Skin of body (tissue), 2 donors: ENCODE measurements around the gene RPLP2. TPM values are rescaled to one million over a fixed set of nuclear protein-coding genes. Genes with fewer than 3 reads are reported as not detected.

Source experiments
- DNase-seq: peaks from one replicate; lab custom pipeline; 2025; lab: John Stamatoyannopoulos, UW
- total RNA-seq: library from RNA; depleted of rRNA; stranded (reverse); fragments of >200 nt; gene quantifications from one replicate; pipeline ENCODE4 v1.2.3, GENCODE V29; 2014

The RPLP2 gene
- 391 TPM for total RNA-seq

- peak; percentile 99 for DNase-seq
Measured at GRCh38 chr11:809287-810039, at the start of gene RPLP2. Gene RPLP2, plus strand, starts transcription at chr11:809967. Its CDS starts 268 bp downstream, at chr11:810235.

GRCh38 chr11:760236-760635 lies 49.5 kb upstream of the RPLP2 start:
- DNase-seq = no peak

- no peak for DNase-seq
Measured at GRCh38 chr11:761526-762108, 48.1 kb upstream of the RPLP2 start.

- peak; percentile 54 for DNase-seq
Measured at GRCh38 chr11:762421-763072, 47.2 kb upstream of the RPLP2 start.

GRCh38 chr11:763073-763463 lies 46.7 kb upstream of the RPLP2 start:
- no peak for DNase-seq

- no peak for DNase-seq
Measured at GRCh38 chr11:763549-764321, 46.0 kb upstream of the RPLP2 start.

GRCh38 chr11:764322-765024 lies 45.3 kb upstream of the RPLP2 start:
- DNase-seq = no peak

- no peak for DNase-seq
Measured at GRCh38 chr11:765025-765801, 44.6 kb upstream of the RPLP2 start.

- no peak for DNase-seq
Measured at GRCh38 chr11:765802-766091, 44.0 kb upstream of the RPLP2 start.

- no peak for DNase-seq
Measured at GRCh38 chr11:766106-766935, 43.4 kb upstream of the RPLP2 start.

- DNase-seq = no peak
Measured at GRCh38 chr11:766936-767210, 42.9 kb upstream of the RPLP2 start.

GRCh38 chr11:767238-767637 lies 42.5 kb upstream of the RPLP2 start:
- DNase-seq = no peak

- DNase-seq = no peak
Measured at GRCh38 chr11:769887-770641, 39.7 kb upstream of the RPLP2 start.

- DNase-seq = no peak
Measured at GRCh38 chr11:770642-771616, 38.8 kb upstream of the RPLP2 start.

GRCh38 chr11:771617-772204 lies 38.1 kb upstream of the RPLP2 start:
- DNase-seq = no peak

- DNase-seq = no peak
Measured at GRCh38 chr11:772429-773390, 37.1 kb upstream of the RPLP2 start.

GRCh38 chr11:773425-773824 lies 36.3 kb upstream of the RPLP2 start:
- no peak for DNase-seq
